GM12873 (cell line): ENCODE measurements around the gene SLC35F5.

Source experiments
- TF ChIP-seq, protein P1 (sequence below): IDR thresholded peaks from 2 replicates; pipeline ENCODE4 v1.5.1; 2012; ENCODE audit warnings: low read depth, mild to moderate bottlenecking, moderate library complexity, low read length, control low read depth; ENCODE audit not compliant: insufficient read depth; ENCODE audit errors: missing control alignments

SLC35F5 gene

DNA sequence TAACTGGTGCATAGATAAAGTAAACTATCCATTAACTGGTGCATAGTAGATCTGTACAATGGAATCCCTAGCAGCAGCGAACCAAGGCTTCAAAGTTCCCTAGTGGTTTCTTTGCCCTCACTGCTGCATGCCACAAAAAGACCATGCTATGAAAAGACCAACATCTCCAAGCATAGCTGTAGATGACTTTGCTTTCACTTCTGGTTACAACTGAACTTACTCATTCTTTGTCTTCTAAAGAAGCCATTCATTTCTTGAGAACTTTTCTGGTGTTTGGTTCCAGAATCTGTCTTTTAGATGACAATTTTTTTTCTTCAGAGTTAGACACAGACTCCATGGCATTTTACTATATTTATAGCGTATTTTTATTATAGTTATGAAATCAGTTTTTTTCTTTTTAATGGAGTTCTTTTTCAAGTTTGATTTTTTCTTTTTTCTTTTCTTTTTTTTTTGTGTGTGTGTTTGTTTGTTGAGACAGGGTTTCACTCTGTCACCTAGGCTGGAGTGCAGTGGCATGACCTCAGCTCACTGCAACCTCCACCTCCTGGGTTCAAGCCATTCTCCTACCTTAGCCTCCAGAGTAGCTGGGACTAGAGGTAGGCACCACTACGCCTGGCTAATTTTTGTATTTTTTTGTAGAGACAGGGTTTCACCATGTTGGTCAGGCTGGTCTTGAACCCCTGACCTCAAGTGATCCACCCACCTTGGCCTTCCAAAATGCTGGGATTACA is 63.6 kb downstream of the SLC35F5 start:
- TF ChIP-seq, protein P1, sequence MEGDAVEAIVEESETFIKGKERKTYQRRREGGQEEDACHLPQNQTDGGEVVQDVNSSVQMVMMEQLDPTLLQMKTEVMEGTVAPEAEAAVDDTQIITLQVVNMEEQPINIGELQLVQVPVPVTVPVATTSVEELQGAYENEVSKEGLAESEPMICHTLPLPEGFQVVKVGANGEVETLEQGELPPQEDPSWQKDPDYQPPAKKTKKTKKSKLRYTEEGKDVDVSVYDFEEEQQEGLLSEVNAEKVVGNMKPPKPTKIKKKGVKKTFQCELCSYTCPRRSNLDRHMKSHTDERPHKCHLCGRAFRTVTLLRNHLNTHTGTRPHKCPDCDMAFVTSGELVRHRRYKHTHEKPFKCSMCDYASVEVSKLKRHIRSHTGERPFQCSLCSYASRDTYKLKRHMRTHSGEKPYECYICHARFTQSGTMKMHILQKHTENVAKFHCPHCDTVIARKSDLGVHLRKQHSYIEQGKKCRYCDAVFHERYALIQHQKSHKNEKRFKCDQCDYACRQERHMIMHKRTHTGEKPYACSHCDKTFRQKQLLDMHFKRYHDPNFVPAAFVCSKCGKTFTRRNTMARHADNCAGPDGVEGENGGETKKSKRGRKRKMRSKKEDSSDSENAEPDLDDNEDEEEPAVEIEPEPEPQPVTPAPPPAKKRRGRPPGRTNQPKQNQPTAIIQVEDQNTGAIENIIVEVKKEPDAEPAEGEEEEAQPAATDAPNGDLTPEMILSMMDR, result no peak

DNA sequence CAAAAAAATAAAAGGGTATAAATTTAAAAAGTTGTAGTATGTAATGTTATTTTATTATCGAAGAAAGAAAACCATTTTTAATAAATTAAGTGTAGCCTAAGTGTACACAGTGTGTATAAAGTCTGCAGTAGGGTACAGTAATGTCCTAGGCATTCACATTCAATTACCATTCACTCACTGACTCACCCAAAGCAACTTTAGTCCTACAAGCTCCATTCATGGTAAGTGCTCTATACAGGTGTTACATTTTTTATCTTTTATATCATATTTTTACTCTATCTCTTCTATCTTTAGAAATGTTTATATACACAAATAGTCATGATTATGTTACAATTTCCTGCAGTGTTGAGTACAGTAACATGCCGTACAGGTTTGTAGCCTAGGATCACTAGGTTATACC is 69.9 kb downstream of the SLC35F5 start:
- TF ChIP-seq, protein P1, result no peak

DNA sequence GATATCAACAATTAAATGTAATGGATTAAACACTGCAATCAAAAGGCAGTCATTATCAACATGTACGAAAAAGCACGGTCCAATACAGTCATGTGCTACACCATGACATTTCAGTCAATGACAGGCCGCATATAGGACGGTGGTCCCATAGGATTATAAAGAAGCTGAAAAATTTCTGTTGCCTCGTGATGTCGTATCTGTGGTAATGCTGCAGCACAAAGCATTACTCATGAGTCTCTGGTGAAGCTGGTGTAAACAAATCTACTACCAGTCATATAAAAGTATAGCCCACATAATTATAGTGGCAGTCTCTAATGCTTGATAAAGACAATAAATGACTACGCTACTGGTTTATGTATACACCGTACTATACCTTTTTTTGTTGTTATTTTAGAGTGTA is 71.0 kb downstream of the SLC35F5 start:
- TF ChIP-seq, protein P1, result no peak

DNA sequence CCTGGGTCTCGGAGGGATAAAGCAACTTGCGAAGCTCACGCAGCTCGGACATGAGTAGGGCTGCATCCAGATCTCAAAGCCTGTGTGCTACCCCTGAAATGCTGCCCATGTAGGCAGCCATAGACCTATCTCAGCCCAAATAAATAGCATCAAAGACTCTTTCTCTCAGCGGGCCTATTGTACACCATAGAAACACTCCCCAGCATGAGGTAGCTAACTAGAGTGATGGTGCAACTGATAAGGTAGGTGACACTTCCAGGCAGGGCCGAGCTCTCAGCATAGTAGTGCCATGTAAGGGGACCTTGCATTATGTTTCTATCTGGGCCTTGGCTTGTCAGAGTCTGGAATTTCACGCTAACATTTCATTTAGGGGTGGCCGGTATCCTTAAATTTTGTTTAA is 77.0 kb downstream of the SLC35F5 start:
- TF ChIP-seq, protein P1, result no peak

DNA sequence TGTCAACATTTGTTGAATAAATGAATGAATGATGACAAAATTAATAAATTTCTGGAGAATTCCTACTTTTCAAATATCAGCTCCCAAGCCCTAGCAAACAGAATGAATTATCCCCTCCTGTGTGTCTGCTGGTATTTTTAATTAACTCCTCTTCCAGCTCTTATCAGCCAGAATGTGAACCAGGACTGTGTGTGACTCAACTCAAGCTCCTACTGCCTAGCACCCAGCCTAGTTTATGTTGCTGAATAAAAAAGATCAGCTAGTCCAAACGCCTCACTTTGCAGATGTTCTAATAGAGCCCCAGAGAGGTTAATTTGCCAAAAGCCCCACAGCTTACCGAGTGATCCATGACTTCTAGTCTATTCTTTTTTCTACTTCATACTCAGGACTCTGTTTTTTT is 79.1 kb downstream of the SLC35F5 start:
- TF ChIP-seq, protein P1, result no peak

DNA sequence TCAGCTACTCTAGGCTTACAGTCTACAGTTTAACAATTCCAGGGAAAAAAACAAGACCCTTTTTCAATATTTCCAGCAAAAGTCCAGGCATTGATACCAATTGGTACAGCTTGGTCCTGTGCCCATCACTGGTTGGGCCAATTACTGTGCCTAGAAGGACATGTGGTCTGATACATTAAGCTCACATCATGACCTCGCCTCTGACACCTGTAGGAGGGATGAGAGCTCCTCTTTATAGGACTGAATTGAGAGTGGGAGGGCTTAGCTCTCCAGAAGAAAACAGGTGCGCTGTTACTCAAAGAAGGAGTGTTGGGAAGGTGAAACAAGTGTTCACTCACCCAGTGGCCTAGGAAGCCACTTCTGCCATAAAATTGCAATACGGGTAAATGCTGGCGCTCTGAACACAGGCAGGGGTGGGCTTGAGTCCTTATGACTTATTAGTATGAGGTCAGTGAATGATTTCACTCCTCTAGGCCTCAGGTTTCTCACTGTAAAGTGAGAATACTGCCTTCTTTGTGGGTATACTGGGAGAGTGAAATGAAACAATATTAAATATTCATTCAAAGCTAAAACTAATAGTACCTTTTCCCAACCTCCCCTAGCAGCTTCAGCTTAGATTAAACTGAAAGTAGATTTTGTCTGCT is 79.7 kb downstream of the SLC35F5 start:
- TF ChIP-seq, protein P1, result no peak

DNA sequence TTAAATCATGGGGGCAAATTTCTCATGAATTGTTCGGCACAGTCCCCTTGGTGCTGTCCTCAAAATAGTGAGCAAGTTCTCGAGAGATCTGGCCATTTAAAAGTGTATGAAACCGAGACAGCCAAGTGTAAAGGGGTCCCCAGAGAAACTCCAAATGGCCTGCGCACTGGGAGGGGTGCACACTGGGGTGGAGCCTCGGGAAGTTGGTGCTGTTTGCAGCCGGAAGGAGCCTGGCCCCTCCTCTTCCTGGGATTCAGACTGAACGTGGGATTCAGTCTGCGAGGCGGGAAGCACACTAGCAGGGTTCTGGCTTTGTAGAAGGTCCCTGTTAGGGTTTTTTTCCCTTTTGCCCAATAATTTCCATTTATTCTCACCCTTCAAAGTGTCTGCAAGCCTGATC is 80.6 kb downstream of the SLC35F5 start:
- TF ChIP-seq, protein P1, result no peak
